GM23338 (cell line): Measurements from ENCODE around the gene TENM4.

Source experiments
- CREB1 ChIP-seq: fragments of 250-450 bp; sonication (Bioruptor Pico); IDR thresholded peaks from 2 replicates; pipeline ENCODE4 v1.5.0; 2020; ENCODE audit warnings: low read depth, mild to moderate bottlenecking, moderate library complexity
- EZH2 ChIP-seq: fragments of 200-600 bp; sonication (generic); IDR thresholded peaks from one replicate; pipeline ENCODE4 v1.8.0; 2017; ENCODE audit warnings: antibody characterized with exemption, mild to moderate bottlenecking, low read depth; ENCODE audit not compliant: unreplicated experiment
- EZH2phosphoT487 ChIP-seq: fragments of 200-600 bp; sonication (generic); IDR thresholded peaks from one replicate; pipeline ENCODE4 v1.8.1; 2018; ENCODE audit warnings: antibody characterized with exemption; ENCODE audit not compliant: unreplicated experiment
- JUNB ChIP-seq: IDR thresholded peaks from one replicate; pipeline ENCODE4 v1.6.1; 2016; ENCODE audit warnings: antibody characterized with exemption; ENCODE audit not compliant: unreplicated experiment
- NANOG ChIP-seq: IDR thresholded peaks from 2 replicates; pipeline ENCODE4 v1.6.1; 2016; ENCODE audit warnings: antibody characterized with exemption, borderline replicate concordance
- POLR2AphosphoS5 ChIP-seq: IDR thresholded peaks from 2 replicates; pipeline ENCODE4 v1.6.1; 2016; ENCODE audit warnings: antibody characterized with exemption, low read depth
- REST ChIP-seq: IDR thresholded peaks from one replicate; pipeline ENCODE4 v1.6.1; 2018; ENCODE audit warnings: antibody characterized with exemption; ENCODE audit not compliant: unreplicated experiment
- STAT1 ChIP-seq: IDR thresholded peaks from one replicate; pipeline ENCODE4 v1.6.1; 2016; ENCODE audit warnings: antibody characterized with exemption; ENCODE audit not compliant: unreplicated experiment
- TF ChIP-seq, protein P1 (sequence below), 2 experiments: fragments of 200-600 bp in 1 of 2; sonication (generic) in 1 of 2; conservative IDR thresholded peaks; 2 replicates each; pipeline versions ENCODE4 v1.5.1 to v1.6.1; 2016 to 2017; ENCODE audit warnings: antibody characterized with exemption in 2 of 2, low read depth in 2 of 2, mild to moderate bottlenecking in 2 of 2, moderate library complexity in 1 of 2
- TF ChIP-seq, protein P2 (sequence below): IDR thresholded peaks from 2 replicates; pipeline ENCODE4 v1.6.1; 2016; ENCODE audit warnings: antibody characterized with exemption

DNA sequence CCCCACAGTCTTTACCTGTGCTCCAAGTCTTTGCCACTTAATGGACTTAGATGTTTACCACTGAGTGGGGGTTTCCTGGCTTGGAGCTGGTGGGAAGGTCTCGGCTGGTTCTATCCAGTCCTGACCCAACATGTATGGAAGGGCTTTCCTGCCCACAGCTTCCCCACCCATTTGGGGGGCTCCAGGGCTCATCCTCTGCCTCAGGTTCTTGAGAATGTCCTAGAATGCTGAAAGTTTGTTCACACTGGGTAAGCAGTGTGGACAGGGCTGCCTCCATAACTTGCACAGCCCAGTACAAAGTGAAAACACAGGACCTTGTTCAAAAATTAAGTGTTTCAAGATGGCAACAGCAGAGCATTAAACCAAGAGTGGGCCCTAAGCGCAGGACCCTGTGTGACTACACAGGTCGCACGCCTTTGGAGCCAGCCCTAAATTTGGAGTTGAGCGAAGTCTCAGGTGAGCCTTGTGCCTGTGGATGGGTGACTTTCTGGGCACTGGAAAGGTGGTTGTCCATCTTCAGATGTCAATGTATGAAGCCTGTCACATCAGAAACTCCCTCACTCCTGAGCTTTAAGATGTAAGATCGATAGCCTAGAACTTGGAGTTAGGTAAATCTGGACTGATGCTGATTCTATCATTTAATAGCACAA lies 793.4 kb downstream of the TENM4 start:
- TF ChIP-seq STAT1: no peak
- TF ChIP-seq EZH2: no peak
- TF ChIP-seq, protein P1, sequence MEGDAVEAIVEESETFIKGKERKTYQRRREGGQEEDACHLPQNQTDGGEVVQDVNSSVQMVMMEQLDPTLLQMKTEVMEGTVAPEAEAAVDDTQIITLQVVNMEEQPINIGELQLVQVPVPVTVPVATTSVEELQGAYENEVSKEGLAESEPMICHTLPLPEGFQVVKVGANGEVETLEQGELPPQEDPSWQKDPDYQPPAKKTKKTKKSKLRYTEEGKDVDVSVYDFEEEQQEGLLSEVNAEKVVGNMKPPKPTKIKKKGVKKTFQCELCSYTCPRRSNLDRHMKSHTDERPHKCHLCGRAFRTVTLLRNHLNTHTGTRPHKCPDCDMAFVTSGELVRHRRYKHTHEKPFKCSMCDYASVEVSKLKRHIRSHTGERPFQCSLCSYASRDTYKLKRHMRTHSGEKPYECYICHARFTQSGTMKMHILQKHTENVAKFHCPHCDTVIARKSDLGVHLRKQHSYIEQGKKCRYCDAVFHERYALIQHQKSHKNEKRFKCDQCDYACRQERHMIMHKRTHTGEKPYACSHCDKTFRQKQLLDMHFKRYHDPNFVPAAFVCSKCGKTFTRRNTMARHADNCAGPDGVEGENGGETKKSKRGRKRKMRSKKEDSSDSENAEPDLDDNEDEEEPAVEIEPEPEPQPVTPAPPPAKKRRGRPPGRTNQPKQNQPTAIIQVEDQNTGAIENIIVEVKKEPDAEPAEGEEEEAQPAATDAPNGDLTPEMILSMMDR (conservative IDR thresholded peaks at IDR 0.05; ENCODE audit: low read depth in 2 of 2): no peak
- no peak for TF ChIP-seq REST
- TF ChIP-seq, protein P2, sequence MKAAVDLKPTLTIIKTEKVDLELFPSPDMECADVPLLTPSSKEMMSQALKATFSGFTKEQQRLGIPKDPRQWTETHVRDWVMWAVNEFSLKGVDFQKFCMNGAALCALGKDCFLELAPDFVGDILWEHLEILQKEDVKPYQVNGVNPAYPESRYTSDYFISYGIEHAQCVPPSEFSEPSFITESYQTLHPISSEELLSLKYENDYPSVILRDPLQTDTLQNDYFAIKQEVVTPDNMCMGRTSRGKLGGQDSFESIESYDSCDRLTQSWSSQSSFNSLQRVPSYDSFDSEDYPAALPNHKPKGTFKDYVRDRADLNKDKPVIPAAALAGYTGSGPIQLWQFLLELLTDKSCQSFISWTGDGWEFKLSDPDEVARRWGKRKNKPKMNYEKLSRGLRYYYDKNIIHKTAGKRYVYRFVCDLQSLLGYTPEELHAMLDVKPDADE: no peak
- TF ChIP-seq POLR2AphosphoS5: no peak
- TF ChIP-seq CREB1 (CRISPR knock-in tag): no peak
- no peak for TF ChIP-seq EZH2phosphoT487
- TF ChIP-seq NANOG: no peak
- no peak for TF ChIP-seq JUNB
